Spleen (tissue), 11 donors: Measurements from ENCODE around the gene ADAMTS14. TPM values are rescaled to one million over a fixed set of nuclear protein-coding genes. Genes with fewer than 3 reads are reported as not detected.

Experiments used
- DNase-seq: peaks from one replicate; pipeline ENCODE4 v3.0.0-alpha.2; 2020
- H3K27ac ChIP-seq, 8 donors: fragments of 200-600 bp; sonication (generic) in 7 of 8; 1 replicate in 4 of 8; 2 replicates in 4 of 8; pipeline versions ENCODE4 v1.5.0 to v1.8.0; 2016 to 2021; ENCODE audit warnings: inconsistent platforms in 4 of 8, mild to moderate bottlenecking in 4 of 8, moderate library complexity in 1 of 8
- H3K27me3 ChIP-seq, 7 donors: fragments of 200-600 bp; sonication (generic) in 6 of 7; replicated peaks in 1 of 7; 1 replicate in 4 of 7; 2 replicates in 3 of 7; pipeline versions ENCODE4 v1.5.0 to v1.8.0; 2016 to 2021; ENCODE audit warnings: inconsistent platforms in 3 of 7, mild to moderate bottlenecking in 1 of 7
- H3K36me3 ChIP-seq, 6 donors: fragments of 200-600 bp; sonication (generic) in 5 of 6; 1 replicate in 4 of 6; 2 replicates in 2 of 6; pipeline versions ENCODE4 v1.5.0 to v1.8.0; 2016 to 2021; ENCODE audit warnings: inconsistent platforms in 2 of 6
- H3K4me1 ChIP-seq, 6 donors: fragments of 200-600 bp; sonication (generic) in 5 of 6; 1 replicate in 3 of 6; 2 replicates in 3 of 6; pipeline versions ENCODE4 v1.5.0 to v1.8.0; 2016 to 2021; ENCODE audit warnings: inconsistent platforms in 3 of 6
- H3K4me3 ChIP-seq, 8 donors: fragments of 200-600 bp; sonication (generic) in 7 of 8; 1 replicate in 4 of 8; 2 replicates in 4 of 8; pipeline versions ENCODE4 v1.5.0 to v1.8.0; 2016 to 2021; ENCODE audit warnings: inconsistent platforms in 4 of 8, mild to moderate bottlenecking in 4 of 8, moderate library complexity in 2 of 8
- H3K9me3 ChIP-seq, 8 donors: fragments of 200-600 bp; sonication (generic) in 7 of 8; 1 replicate in 4 of 8; 2 replicates in 4 of 8; pipeline versions ENCODE4 v1.5.0 to v1.8.0; 2016 to 2021; ENCODE audit warnings: inconsistent platforms in 4 of 8
- CTCF ChIP-seq, 11 experiments: fragments of 200-600 bp in 7 of 11; fragments of 450-650 bp in 4 of 11; sonication (generic) in 4 of 11; IDR thresholded peaks in 8 of 11; conservative IDR thresholded peaks in 3 of 11; 1 replicate in 7 of 11; 2 replicates in 4 of 11; pipeline versions ENCODE4 v1.4.0 to v1.8.0; 2016 to 2021; ENCODE audit warnings: antibody characterized with exemption in 11 of 11, inconsistent platforms in 4 of 11, mild to moderate bottlenecking in 1 of 11
- POLR2A ChIP-seq, 3 donors: fragments of 450-650 bp; IDR thresholded peaks; one replicate each; pipeline ENCODE4 v1.5.1; 2017; ENCODE audit warnings: antibody characterized with exemption in 3 of 3, mild to moderate bottlenecking in 1 of 3
- POLR2AphosphoS5 ChIP-seq, 3 donors: sonication (generic); formaldehyde crosslinking; IDR thresholded peaks; one replicate each; pipeline ENCODE4 v1.5.1; 2017; ENCODE audit warnings: antibody characterized with exemption in 3 of 3
- WGBS, 5 donors: extraction: QIAGEN DNeasy Blood & Tissue Kit in 3 of 5; methylation state at CpG; one replicate each; pipeline versions ENCODE4 v1.1.5 to v1.1.7; 2013 to 2018; 5-methylcytosine and 5-hydroxymethylcytosine counted together
- intact Hi-C: fragments of 100-400 bp; cut with DNase I; formaldehyde crosslinking; loops from one replicate; pipeline ENCODE4 v1.15.0; 2023; ENCODE audit warnings: low total_unique reads
- polyA plus RNA-seq, 3 donors: library from polyadenylated mRNA; stranded (reverse); fragments of 200-250 nt; gene quantifications; one replicate each; pipeline ENCODE4 v1.2.1, GENCODE V29; 2013
- total RNA-seq, 7 donors: library from RNA; depleted of rRNA in 3 of 7; stranded (reverse); fragments of >200 nt in 3 of 7; fragmentation: NEBNext Ultra II Directional in 4 of 7; extraction: Animal tissue kit (Norgen Biotek cat#: 25700) in 4 of 7; gene quantifications; one replicate each; pipeline versions ENCODE4 v1.1.0 to v1.2.1, GENCODE V29; 2016 to 2021
- donor health status: healthy with polysubstance abuse.
- donor health status: DM: no; HTN: no; CAD: no; lungs with moderate emphysema.
- donor health status: DM: no; HTN: no; CAD: no.
- donor health status: Bipolar disorder and iron deficiency.
- donor health status: healthy.
- donor health status: DM: no; HTN: no; CAD: no.
- donor health status: DM: yes; HTN: yes; CAD: no.

Gene ADAMTS14
- total and polyA plus RNA-seq, 10 donors, result 0.09 to 1.2 (median 0.36) TPM

GRCh38 chr10:70773965-70774809 lies 101.9 kb downstream of the ADAMTS14 start:
- DNase-seq, result peak; percentile 54
- intact Hi-C loops, result no loop called here
- Histone ChIP-seq H3K9me3 (no peaks in the 10 kb centered on the region), H3K4me1 (no peaks in the 10 kb centered on the region), H3K4me3 (no peak overlapping the region), H3K36me3 (no peaks in the 10 kb centered on the region), H3K27me3 (no peaks in the 10 kb centered on the region), H3K27ac (no peak overlapping the region)
- 84 to 93% (median 87%) methylated on average over 12 to 14 of the region's 14 CpGs for WGBS, 5 donors
- TF ChIP-seq CTCF (IDR thresholded peaks at IDR 0.05 in 8 of 11, conservative IDR thresholded peaks at IDR 0.05 in 3 of 11) (no peak), POLR2A (IDR thresholded peaks at IDR 0.05) (no peak), POLR2AphosphoS5 (IDR thresholded peaks at IDR 0.05) (no peak)

GRCh38 chr10:70774810-70775678 lies 102.7 kb downstream of the ADAMTS14 start:
- TF ChIP-seq POLR2A (IDR thresholded peaks at IDR 0.05), result no peak
- no peak for TF ChIP-seq CTCF (IDR thresholded peaks at IDR 0.05 in 8 of 11, conservative IDR thresholded peaks at IDR 0.05 in 3 of 11)
- no peak for TF ChIP-seq POLR2AphosphoS5 (IDR thresholded peaks at IDR 0.05)
- Histone ChIP-seq H3K4me3 (no peak overlapping the region), H3K27ac (no peak overlapping the region), H3K9me3 (no peaks in the 10 kb centered on the region), H3K36me3 (no peaks in the 10 kb centered on the region), H3K4me1 (no peaks in the 10 kb centered on the region), H3K27me3 (no peaks in the 10 kb centered on the region)
- intact Hi-C loops, result no loop called here
- WGBS, 5 donors, result 72 to 84% (median 80%) methylated on average over 13 to 14 of the region's 14 CpGs
- peak; percentile 63 for DNase-seq

GRCh38 chr10:70775679-70776454 lies 103.6 kb downstream of the ADAMTS14 start:
- no peak overlapping the region for H3K4me3 ChIP-seq
- intact Hi-C loops, result no loop called here
- H3K27ac ChIP-seq, result no peak overlapping the region
- H3K4me1 ChIP-seq, result no peaks in the 10 kb centered on the region
- peak; percentile 47 for DNase-seq
- TF ChIP-seq POLR2AphosphoS5 (IDR thresholded peaks at IDR 0.05), result no peak
- TF ChIP-seq CTCF (IDR thresholded peaks at IDR 0.05 in 8 of 11, conservative IDR thresholded peaks at IDR 0.05 in 3 of 11), result no peak
- TF ChIP-seq POLR2A (IDR thresholded peaks at IDR 0.05), result no peak
- WGBS, 5 donors, result 80 to 96% (median 92%) methylated on average over 7 to 13 of the region's 13 CpGs
- no peaks in the 10 kb centered on the region for H3K27me3 ChIP-seq
- H3K36me3 ChIP-seq, result no peaks in the 10 kb centered on the region
- H3K9me3 ChIP-seq, result no peaks in the 10 kb centered on the region
